Measurements from ENCODE around the gene ADRA2C.

DNA sequence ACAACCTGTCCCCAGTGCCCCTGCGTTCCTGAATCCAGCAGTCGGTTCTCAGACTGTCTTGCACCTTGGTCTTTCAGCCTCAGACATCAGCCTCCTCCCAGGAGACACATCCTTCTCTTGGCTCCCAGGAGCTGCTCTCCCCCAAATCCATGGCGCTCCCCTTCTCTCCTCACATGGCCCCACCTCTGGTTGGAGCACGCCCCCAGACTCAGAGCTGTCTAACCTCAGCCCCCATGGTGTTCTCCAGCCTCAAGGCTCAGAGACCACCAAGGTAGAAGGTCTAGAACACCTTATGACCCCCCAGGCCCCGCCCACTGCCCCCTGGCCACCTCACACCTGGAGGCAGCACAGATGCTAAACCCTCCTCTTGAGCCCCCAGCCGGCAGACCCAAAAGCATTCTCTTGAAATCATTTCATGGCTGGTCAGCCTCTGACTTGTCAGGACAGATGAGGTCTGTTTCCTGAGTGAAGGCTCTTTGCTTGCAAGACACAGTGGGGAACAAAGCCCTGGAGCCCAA is 47.9 kb downstream of the ADRA2C start:
- TF ChIP-seq, protein P1, sequence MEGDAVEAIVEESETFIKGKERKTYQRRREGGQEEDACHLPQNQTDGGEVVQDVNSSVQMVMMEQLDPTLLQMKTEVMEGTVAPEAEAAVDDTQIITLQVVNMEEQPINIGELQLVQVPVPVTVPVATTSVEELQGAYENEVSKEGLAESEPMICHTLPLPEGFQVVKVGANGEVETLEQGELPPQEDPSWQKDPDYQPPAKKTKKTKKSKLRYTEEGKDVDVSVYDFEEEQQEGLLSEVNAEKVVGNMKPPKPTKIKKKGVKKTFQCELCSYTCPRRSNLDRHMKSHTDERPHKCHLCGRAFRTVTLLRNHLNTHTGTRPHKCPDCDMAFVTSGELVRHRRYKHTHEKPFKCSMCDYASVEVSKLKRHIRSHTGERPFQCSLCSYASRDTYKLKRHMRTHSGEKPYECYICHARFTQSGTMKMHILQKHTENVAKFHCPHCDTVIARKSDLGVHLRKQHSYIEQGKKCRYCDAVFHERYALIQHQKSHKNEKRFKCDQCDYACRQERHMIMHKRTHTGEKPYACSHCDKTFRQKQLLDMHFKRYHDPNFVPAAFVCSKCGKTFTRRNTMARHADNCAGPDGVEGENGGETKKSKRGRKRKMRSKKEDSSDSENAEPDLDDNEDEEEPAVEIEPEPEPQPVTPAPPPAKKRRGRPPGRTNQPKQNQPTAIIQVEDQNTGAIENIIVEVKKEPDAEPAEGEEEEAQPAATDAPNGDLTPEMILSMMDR (IDR thresholded peaks at IDR 0.05; ENCODE audit: low read length): no peak
- no peak for TF ChIP-seq EZH2 (IDR thresholded peaks at IDR 0.05; ENCODE audit: borderline replicate concordance, low read length)

Data from OCI-LY1 (cell line).